ENCODE results near the gene ADAMTSL1.

DNA sequence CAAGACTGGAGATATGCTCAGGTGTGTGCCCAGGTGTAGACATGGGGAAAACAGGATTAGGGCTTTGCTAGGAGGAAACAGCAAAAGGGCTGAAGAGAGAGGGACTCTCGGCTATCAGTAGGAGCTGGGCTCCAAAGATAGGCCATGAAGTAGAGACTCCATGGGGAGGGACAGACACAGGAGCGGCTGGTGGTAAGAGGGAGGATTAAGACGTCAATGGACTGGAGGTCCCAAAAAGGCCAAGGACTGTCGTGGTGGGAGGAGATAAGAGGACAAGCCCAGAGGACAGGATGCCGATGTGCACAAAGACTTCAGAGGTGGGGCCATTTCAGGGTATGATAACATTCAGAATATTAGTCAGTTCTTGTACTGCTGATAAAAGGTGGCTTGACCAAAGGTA lies 466.0 kb downstream of the ADAMTSL1 start:
- TF ChIP-seq CTCF (IDR thresholded peaks at IDR 0.05) (no peak), POLR2A (IDR thresholded peaks at IDR 0.05) (no peak), POLR2AphosphoS5 (IDR thresholded peaks at IDR 0.05) (no peak)
